ENCODE measurements around the gene CENPO.
A peak's percentile ranks its signal among the peaks of the same experiment; 100 is the strongest.

The CENPO gene, protein sequence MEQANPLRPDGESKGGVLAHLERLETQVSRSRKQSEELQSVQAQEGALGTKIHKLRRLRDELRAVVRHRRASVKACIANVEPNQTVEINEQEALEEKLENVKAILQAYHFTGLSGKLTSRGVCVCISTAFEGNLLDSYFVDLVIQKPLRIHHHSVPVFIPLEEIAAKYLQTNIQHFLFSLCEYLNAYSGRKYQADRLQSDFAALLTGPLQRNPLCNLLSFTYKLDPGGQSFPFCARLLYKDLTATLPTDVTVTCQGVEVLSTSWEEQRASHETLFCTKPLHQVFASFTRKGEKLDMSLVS

DNA sequence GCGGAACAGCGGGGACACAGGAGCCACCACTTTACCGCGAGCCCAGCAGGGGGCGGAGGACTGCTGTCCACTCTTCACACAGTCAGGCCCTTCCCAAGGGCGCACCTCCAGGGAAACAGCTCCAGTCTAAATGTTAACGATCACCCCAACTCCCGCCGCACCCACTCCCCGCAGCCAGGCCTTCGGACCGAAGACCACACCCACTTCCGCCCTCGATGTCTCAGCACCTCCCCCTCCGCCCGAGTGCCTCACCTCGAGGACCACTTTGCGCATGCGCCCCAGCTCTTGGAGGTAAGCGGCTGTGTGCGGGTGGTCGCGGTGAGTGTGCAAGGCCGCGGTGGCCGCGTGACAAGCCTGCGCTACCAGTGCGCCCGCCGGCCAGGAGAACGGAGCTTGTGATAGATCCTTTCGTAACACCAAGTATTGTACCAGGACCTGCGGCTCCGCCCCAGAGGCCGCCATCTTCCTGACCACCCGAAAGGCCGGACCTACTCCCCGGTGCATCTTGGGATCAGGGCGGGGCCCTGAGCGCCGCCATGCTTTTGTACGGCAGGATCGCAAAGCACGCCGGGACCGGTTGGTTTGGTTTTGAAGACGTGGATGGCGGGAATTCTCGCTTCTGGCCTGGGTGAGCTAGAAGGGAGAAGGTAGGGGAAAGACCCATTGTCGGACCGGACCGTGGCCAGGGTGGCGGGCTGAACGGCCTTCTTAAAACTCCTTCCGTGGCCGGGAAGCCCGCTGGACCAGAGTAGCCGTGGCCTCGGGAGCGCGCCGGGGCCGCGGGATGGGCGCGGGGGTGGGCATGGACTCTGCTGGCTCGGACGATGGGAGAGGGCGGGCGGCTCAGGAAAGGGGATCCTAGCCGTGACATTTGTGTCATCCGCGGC lies at the start of gene CENPO, which contains the start of gene PTRHD1:
Gene CENPO, plus strand, starts transcription at position 552 of the 887 bp plus-strand sequence. CDS start 495 bp downstream, outside the sequence.
Gene PTRHD1, minus strand, starts transcription at position 518 of the 887 bp plus-strand sequence. Its CDS starts 14 bp downstream, at position 504.
- peak within 1 kb of the TSS; percentile 79 for H3K4me3 ChIP-seq (ENCODE audit: low read depth, low read length)
- H3K27ac ChIP-seq, result peak within 1 kb of the TSS; percentile 100
- peaks cover 52% of the 10 kb centered on the region for H3K36me3 ChIP-seq
- H3K9me3 ChIP-seq (ENCODE audit: severe bottlenecking), result no peaks in the 10 kb centered on the region
- TF ChIP-seq, protein P1, sequence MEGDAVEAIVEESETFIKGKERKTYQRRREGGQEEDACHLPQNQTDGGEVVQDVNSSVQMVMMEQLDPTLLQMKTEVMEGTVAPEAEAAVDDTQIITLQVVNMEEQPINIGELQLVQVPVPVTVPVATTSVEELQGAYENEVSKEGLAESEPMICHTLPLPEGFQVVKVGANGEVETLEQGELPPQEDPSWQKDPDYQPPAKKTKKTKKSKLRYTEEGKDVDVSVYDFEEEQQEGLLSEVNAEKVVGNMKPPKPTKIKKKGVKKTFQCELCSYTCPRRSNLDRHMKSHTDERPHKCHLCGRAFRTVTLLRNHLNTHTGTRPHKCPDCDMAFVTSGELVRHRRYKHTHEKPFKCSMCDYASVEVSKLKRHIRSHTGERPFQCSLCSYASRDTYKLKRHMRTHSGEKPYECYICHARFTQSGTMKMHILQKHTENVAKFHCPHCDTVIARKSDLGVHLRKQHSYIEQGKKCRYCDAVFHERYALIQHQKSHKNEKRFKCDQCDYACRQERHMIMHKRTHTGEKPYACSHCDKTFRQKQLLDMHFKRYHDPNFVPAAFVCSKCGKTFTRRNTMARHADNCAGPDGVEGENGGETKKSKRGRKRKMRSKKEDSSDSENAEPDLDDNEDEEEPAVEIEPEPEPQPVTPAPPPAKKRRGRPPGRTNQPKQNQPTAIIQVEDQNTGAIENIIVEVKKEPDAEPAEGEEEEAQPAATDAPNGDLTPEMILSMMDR (IDR thresholded peaks at IDR 0.05; ENCODE audit: low read depth, low read length), result peak; percentile 86
- no peaks in the 10 kb centered on the region for H3K27me3 ChIP-seq (ENCODE audit: insufficient read depth, low read depth, severe bottlenecking)
- DNase-seq, result peak; percentile 99

DNA sequence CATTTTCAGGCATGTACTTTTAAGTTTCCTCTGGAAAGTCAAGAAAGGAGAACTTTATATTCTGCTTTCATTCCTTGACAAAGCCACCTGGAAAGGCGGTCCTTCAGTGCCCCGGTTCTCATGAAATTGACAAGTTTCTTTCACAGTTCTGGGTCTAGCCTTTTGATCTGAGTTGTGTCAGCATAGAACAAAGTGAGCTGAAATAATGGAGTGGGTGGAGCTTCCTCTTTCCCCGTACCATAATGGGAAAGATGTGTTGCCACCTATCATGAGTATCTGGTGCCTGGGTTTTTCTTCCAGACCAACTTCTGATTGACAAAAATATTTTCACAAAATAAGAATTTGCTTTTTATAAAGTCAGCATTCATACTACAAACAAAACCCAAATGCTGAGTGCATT lies 49.3 kb upstream of the CENPO start:
- Histone ChIP-seq H3K4me3 (ENCODE audit: low read depth, low read length) (no peak overlapping the region), H3K36me3 (peaks cover 25% of the 10 kb centered on the region), H3K27me3 (ENCODE audit: insufficient read depth, low read depth, severe bottlenecking) (no peaks in the 10 kb centered on the region), H3K9me3 (ENCODE audit: severe bottlenecking) (no peaks in the 10 kb centered on the region), H3K27ac (no peak overlapping the region)
- TF ChIP-seq, protein P1 (IDR thresholded peaks at IDR 0.05; ENCODE audit: low read depth, low read length), result no peak
- no peak for DNase-seq

DNA sequence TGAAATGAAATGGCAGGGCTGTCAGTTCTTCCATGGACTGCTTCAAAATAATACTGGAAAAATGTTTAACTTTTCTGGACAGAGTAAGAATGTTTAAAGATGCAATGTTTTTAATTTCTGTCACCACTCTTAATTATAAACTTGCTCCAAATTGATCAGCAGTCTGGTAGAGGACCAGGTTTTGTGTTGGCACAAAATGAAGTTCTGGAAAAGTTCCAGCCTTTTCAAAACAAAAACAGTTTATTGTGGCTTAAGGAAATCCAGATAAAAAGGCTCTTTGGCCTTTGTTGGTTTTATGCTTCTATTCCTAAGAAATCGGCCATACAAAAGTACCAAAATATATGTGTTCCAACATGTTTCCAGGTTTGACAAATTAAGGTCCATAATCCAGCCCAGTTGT lies 48.9 kb upstream of the CENPO start:
- Histone ChIP-seq H3K9me3 (ENCODE audit: severe bottlenecking) (no peaks in the 10 kb centered on the region), H3K27ac (no peak overlapping the region), H3K27me3 (ENCODE audit: insufficient read depth, low read depth, severe bottlenecking) (no peaks in the 10 kb centered on the region), H3K4me3 (ENCODE audit: low read depth, low read length) (no peak overlapping the region), H3K36me3 (peaks cover 25% of the 10 kb centered on the region)
- TF ChIP-seq, protein P1 (IDR thresholded peaks at IDR 0.05; ENCODE audit: low read depth, low read length), result no peak
- DNase-seq, result no peak

DNA sequence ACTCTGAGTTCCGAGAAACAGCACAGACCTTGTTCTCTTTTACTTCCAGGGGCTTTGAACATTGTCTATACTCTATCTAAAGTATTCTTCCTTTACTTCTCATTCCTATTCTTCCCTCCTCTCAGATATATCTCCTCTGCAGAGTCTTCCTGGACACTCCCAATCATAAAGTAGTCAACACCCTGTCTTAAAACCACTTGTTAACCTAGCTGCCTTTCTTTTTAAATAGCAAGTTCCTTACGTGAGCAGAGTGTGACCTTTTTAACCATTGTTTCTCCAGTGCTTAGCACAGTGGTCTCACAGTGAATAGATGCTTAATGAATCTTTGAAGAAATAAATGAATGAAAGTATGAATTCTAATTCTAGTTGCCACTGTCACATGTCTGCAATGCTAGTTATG lies 47.4 kb upstream of the CENPO start:
- TF ChIP-seq, protein P1 (IDR thresholded peaks at IDR 0.05; ENCODE audit: low read depth, low read length), result no peak
- no peaks in the 10 kb centered on the region for H3K27me3 ChIP-seq (ENCODE audit: insufficient read depth, low read depth, severe bottlenecking)
- no peaks in the 10 kb centered on the region for H3K9me3 ChIP-seq (ENCODE audit: severe bottlenecking)
- H3K4me3 ChIP-seq (ENCODE audit: low read depth, low read length), result no peak overlapping the region
- DNase-seq, result no peak
- H3K27ac ChIP-seq, result no peak overlapping the region
- H3K36me3 ChIP-seq, result peaks cover 25% of the 10 kb centered on the region

DNA sequence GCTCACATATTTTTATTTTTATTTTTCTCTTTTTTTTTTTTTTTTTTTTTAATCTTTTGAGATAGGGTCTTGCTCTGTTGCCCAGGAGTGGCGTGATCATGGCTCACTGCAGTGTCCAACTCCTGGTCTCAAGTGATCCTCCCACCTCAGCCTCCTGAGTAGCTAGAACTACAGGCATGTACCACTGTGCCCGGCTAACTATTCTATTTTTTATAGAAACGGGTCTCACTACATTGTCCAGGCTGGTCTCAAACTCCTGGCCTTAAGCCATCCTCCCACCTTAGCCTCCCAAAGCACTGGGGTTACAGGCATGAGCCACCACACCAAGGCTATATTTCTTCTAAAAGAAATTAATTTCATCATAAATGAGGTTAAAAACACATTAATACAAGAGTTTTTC lies 45.9 kb upstream of the CENPO start:
- no peak for DNase-seq
- no peaks in the 10 kb centered on the region for H3K9me3 ChIP-seq (ENCODE audit: severe bottlenecking)
- H3K36me3 ChIP-seq, result peaks cover 22% of the 10 kb centered on the region
- no peak overlapping the region for H3K27ac ChIP-seq
- H3K4me3 ChIP-seq (ENCODE audit: low read depth, low read length), result no peak overlapping the region
- TF ChIP-seq, protein P1 (IDR thresholded peaks at IDR 0.05; ENCODE audit: low read depth, low read length), result no peak
- no peaks in the 10 kb centered on the region for H3K27me3 ChIP-seq (ENCODE audit: insufficient read depth, low read depth, severe bottlenecking)

All from WERI-Rb-1 (cell line).